Esophagus muscularis mucosa (tissue), 4 donors: ENCODE data around the gene NWD2.

ENCODE experiments used
- CTCF ChIP-seq, 3 experiments: fragments of 200-600 bp in 2 of 3; fragments of 450-650 bp in 1 of 3; sonication (generic) in 2 of 3; IDR thresholded peaks; one replicate each; pipeline ENCODE4 v1.5.1; 2017 to 2019; ENCODE audit warnings: antibody characterized with exemption in 3 of 3, mild to moderate bottlenecking in 2 of 3, moderate library complexity in 1 of 3
- EP300 ChIP-seq: sonication (generic); formaldehyde crosslinking; IDR thresholded peaks from one replicate; pipeline ENCODE4 v1.6.1; 2017; ENCODE audit warnings: antibody characterized with exemption
- POLR2A ChIP-seq: fragments of 450-650 bp; IDR thresholded peaks from one replicate; pipeline ENCODE4 v1.6.1; 2017; ENCODE audit warnings: antibody characterized with exemption, moderate library complexity, mild to moderate bottlenecking, low read depth
- POLR2AphosphoS5 ChIP-seq, 2 donors: sonication (generic); formaldehyde crosslinking; IDR thresholded peaks; one replicate each; pipeline ENCODE4 v1.6.1; 2017; ENCODE audit warnings: antibody characterized with exemption in 2 of 2

GRCh38 chr4:37450309-37450708, 205.8 kb downstream of the NWD2 start:
- TF ChIP-seq CTCF (IDR thresholded peaks at IDR 0.05): no peak
- no peak for TF ChIP-seq POLR2A
- no peak for TF ChIP-seq EP300
- TF ChIP-seq POLR2AphosphoS5 (IDR thresholded peaks at IDR 0.05): no peak
